Lung (tissue), 12 donors: Measurements from ENCODE around the gene RYK. TPM values are rescaled to one million over a fixed set of nuclear protein-coding genes. Genes with fewer than 3 reads are reported as not detected.

ENCODE experiments used
- ATAC-seq: fragments of 200-7000 bp; cut with Tn5 transposase; one replicate; pipeline ENCODE4 v1.9.1; 2020; ENCODE audit warnings: moderate number of reproducible peaks; ENCODE audit not compliant: insufficient read depth, low FRiP score
- DNase-seq, 3 donors: peaks; one replicate each; pipeline ENCODE4 v3.0.0-alpha.2; 2013 to 2017
- H3K27ac ChIP-seq, 2 donors: one replicate each; pipeline ENCODE4 v1.5.1; 2013; ENCODE audit warnings: mild to moderate bottlenecking in 2 of 2, moderate library complexity in 2 of 2, control low read depth in 1 of 2, inconsistent platforms in 1 of 2, low read depth in 1 of 2, low read length in 1 of 2
- H3K27me3 ChIP-seq, 3 donors: one replicate each; pipeline ENCODE4 v1.5.1; 2013; ENCODE audit warnings: low read length in 2 of 3; ENCODE audit not compliant: control insufficient read depth in 3 of 3, insufficient read depth in 3 of 3
- H3K36me3 ChIP-seq, 4 donors: one replicate each; pipeline ENCODE4 v1.5.1; 2013; ENCODE audit warnings: low read length in 4 of 4, mild to moderate bottlenecking in 1 of 4, moderate library complexity in 1 of 4; ENCODE audit not compliant: control insufficient read depth in 4 of 4, insufficient read depth in 4 of 4
- H3K4me1 ChIP-seq, 5 donors: one replicate each; pipeline ENCODE4 v1.5.1; 2013; ENCODE audit warnings: low read length in 5 of 5, mild to moderate bottlenecking in 2 of 5, moderate library complexity in 1 of 5; ENCODE audit not compliant: control insufficient read depth in 5 of 5, insufficient read depth in 5 of 5
- H3K4me3 ChIP-seq: one replicate; pipeline ENCODE4 v1.5.1; 2013; ENCODE audit warnings: mild to moderate bottlenecking, control low read depth, moderate library complexity
- H3K9ac ChIP-seq, 2 donors: one replicate each; pipeline ENCODE4 v1.5.1; 2013; ENCODE audit warnings: low read length in 2 of 2, control low read depth in 1 of 2; ENCODE audit not compliant: insufficient read depth in 1 of 2
- H3K9me3 ChIP-seq, 4 donors: one replicate each; pipeline ENCODE4 v1.5.1; 2013; ENCODE audit warnings: low read length in 3 of 4, mild to moderate bottlenecking in 1 of 4, moderate library complexity in 1 of 4; ENCODE audit not compliant: control insufficient read depth in 4 of 4, insufficient read depth in 3 of 4
- CTCF ChIP-seq: IDR thresholded peaks from 2 replicates; pipeline ENCODE4 v1.5.1; 2012; ENCODE audit warnings: mild to moderate bottlenecking; ENCODE audit errors: control extremely low read depth, extremely low read depth
- WGBS, 2 donors: extraction: QIAGEN DNeasy Blood & Tissue Kit; methylation state at CpG; one replicate each; pipeline ENCODE4 v1.1.7; 2013; 5-methylcytosine and 5-hydroxymethylcytosine counted together
- polyA plus RNA-seq, 2 donors: library from polyadenylated mRNA; stranded (reverse); fragments of 200-250 nt; gene quantifications; one replicate each; pipeline ENCODE4 v1.2.1, GENCODE V29; 2013
- total RNA-seq, 2 donors: library from RNA; depleted of rRNA in 1 of 2; stranded (reverse); fragments of >200 nt in 1 of 2; gene quantifications; one replicate each; pipeline ENCODE4 v1.2.1, GENCODE V29; 2014 to 2021
- donor health status: control.
- donor health status: control.
- donor health status: Bipolar disorder and iron deficiency.
- donor health status: healthy.
- donor health status: DM: yes; HTN: yes; CAD: no.

Gene RYK
- total and polyA plus RNA-seq, 4 donors = 22.1 to 132 (median 29.0) TPM

- Histone ChIP-seq H3K36me3 (peaks cover 5 to 18% (median 16%) of the 10 kb centered on the region in 4 donors), H3K27me3 (no peaks in the 10 kb centered on the region), H3K4me1 (no peaks in the 10 kb centered on the region), H3K9ac (peak overlapping the region in 1 of 2 donors; percentile 4), H3K4me3 (no peak overlapping the region), H3K9me3 (no peaks in the 10 kb centered on the region), H3K27ac (no peak overlapping the region)
- WGBS, 2 donors = 75 to 79% methylated on average over 3 of the region's 3 CpGs
- DNase-seq (no peak), ATAC-seq (no peak)
- no peak for TF ChIP-seq CTCF
Observed at GRCh38 chr3:134186391-134186790, 64.3 kb downstream of the RYK start.

DNA sequence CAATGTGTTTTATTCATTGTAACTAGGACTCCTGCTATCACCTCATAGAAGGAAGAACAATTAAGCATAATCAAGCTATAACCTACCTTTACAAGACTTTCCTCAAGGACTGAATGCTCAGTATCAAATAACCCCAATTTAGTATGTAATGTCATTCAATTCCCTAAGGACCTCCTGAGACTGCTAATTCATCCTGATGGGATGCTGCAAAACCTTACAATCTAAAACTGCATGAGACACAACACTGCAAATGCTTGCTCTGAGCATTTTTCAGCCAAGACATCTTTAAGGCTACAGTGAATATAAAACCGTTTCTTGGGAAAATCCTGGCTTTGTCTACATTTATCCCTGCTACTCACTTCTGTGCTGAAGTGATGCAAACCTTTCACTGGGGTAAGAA, 69.9 kb downstream of the RYK start:
- no peak for DNase-seq

GRCh38 chr3:134179508-134179907, 71.2 kb downstream of the RYK start:
- Histone ChIP-seq H3K4me3 (no peak overlapping the region), H3K36me3 (peaks cover 10 to 33% (median 17%) of the 10 kb centered on the region in 4 donors), H3K27me3 (no peaks in the 10 kb centered on the region), H3K4me1 (no peaks in the 10 kb centered on the region), H3K9me3 (no peaks in the 10 kb centered on the region), H3K27ac (no peak overlapping the region), H3K9ac (no peak overlapping the region)
- DNase-seq (no peak), ATAC-seq (no peak)
- no peak for TF ChIP-seq CTCF
- WGBS, 2 donors = 92 to 97% methylated on average over 2 of the region's 2 CpGs

More for the DNA sequence above, 69.9 kb downstream of the RYK start:
- no peak overlapping the region for H3K9ac ChIP-seq
- no peaks in the 10 kb centered on the region for H3K27me3 ChIP-seq
- ATAC-seq = no peak
- H3K4me1 ChIP-seq = no peaks in the 10 kb centered on the region
- WGBS, 2 donors = 79 to 94% methylated on average over 1 of the region's 1 CpG
- no peak for TF ChIP-seq CTCF
- H3K27ac ChIP-seq = no peak overlapping the region
- H3K9me3 ChIP-seq = no peaks in the 10 kb centered on the region
- no peak overlapping the region for H3K4me3 ChIP-seq
- H3K36me3 ChIP-seq = peaks cover 6 to 21% (median 15%) of the 10 kb centered on the region in 4 donors

DNA sequence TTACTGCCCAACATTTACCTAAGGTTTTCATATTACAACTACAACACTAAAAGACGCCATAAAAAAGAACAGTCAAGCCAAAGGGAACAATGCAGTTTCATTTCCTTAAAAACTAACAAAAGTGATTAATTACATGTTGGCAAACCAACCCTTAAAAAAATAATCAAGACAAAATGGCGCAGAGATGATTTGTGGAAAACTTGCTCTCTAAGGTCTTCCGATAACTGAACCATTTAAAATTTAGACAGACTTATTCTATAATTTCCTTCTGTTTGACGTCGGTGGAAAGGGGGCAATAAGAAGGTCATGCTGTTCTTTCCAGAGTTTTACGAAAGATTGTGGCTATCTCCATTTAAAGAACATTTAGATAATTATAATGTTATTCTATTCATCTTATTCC, 87.6 kb downstream of the RYK start:
- WGBS, 2 donors = 76 to 79% methylated on average over 6 of the region's 6 CpGs
- H3K9ac ChIP-seq = no peak overlapping the region
- no peak for TF ChIP-seq CTCF
- no peak overlapping the region for H3K4me3 ChIP-seq
- DNase-seq (no peak), ATAC-seq (no peak)
- no peaks in the 10 kb centered on the region for H3K4me1 ChIP-seq
- no peaks in the 10 kb centered on the region for H3K9me3 ChIP-seq
- H3K27ac ChIP-seq = no peak overlapping the region
- peaks cover 13 to 27% (median 16%) of the 10 kb centered on the region in 4 donors for H3K36me3 ChIP-seq
- H3K27me3 ChIP-seq = no peaks in the 10 kb centered on the region
